HEK293 (cell line): ENCODE measurements around the gene NSL1.
A peak's percentile ranks its signal among the peaks of the same experiment; 100 is the strongest.

Experiments used
- CTCF ChIA-PET: fragments of 350-600 bp; formaldehyde crosslinking; extraction: SDS; loops from one replicate; lab custom pipeline; 2021; ENCODE audit warnings: antibody characterized with exemption; lab: Yijun Ruan, JAX
- POLR2A ChIA-PET: fragments of 300-600 bp; formaldehyde crosslinking; extraction: SDS; loops from one replicate; lab custom pipeline; 2020; ENCODE audit warnings: antibody characterized with exemption, inconsistent platforms; lab: Yijun Ruan, JAX
- H3K27ac ChIP-seq: fragments of 200-500 bp; sonication (Bioruptor generic); 2 replicates; pipeline ENCODE4 v1.5.1; 2014; ENCODE audit warnings: low read depth, low read length, control low read depth, inconsistent platforms; ENCODE audit errors: extremely low read depth
- H3K36me3 ChIP-seq, 2 experiments: fragments of 200-500 bp in 1 of 2; sonication (Bioruptor generic) in 1 of 2; 1 replicate in 1 of 2; 2 replicates in 1 of 2; pipeline ENCODE4 v1.5.1; 2014 to 2017; ENCODE audit warnings: inconsistent platforms in 2 of 2, low read length in 2 of 2; ENCODE audit not compliant: control insufficient read depth in 2 of 2, insufficient read depth in 1 of 2
- H3K4me1 ChIP-seq: fragments of 200-500 bp; sonication (Bioruptor generic); 2 replicates; pipeline ENCODE4 v1.5.1; 2014; ENCODE audit warnings: mild to moderate bottlenecking, low read length, inconsistent platforms; ENCODE audit not compliant: control insufficient read depth, insufficient read depth
- H3K4me3 ChIP-seq: 2 replicates; pipeline ENCODE4 v1.5.1; 2011; ENCODE audit warnings: low read depth, mild to moderate bottlenecking, control low read depth, low read length, moderate library complexity
- H3K9me3 ChIP-seq: fragments of 200-500 bp; sonication (Bioruptor generic); 2 replicates; pipeline ENCODE4 v1.5.1; 2014; ENCODE audit warnings: low read depth, low read length, inconsistent platforms; ENCODE audit not compliant: control insufficient read depth, insufficient read depth
- HOXD13 ChIP-seq: sonication (generic); formaldehyde crosslinking; IDR thresholded peaks from 2 replicates; pipeline ENCODE4 v1.8.0; 2022; ENCODE audit warnings: missing genetic modification reagents, borderline replicate concordance
- MZF1 ChIP-seq: fragments of 450-650 bp; formaldehyde crosslinking; IDR thresholded peaks from 2 replicates; pipeline ENCODE4 v1.5.1; 2017; ENCODE audit warnings: missing biosample characterization, missing genetic modification characterization, borderline replicate concordance
- SCRT1 ChIP-seq: fragments of 450-650 bp; formaldehyde crosslinking; IDR thresholded peaks from 2 replicates; pipeline ENCODE4 v1.5.1; 2016; ENCODE audit warnings: missing biosample characterization, missing genetic modification characterization, borderline replicate concordance
- SETDB1 ChIP-seq: IDR thresholded peaks from one replicate; pipeline ENCODE4 v1.6.1; 2017; ENCODE audit warnings: mild to moderate bottlenecking, low read length, moderate library complexity, mixed read lengths; ENCODE audit not compliant: insufficient read length
- ZFP37 ChIP-seq: fragments of 450-650 bp; formaldehyde crosslinking; IDR thresholded peaks from 2 replicates; pipeline ENCODE4 v1.5.1; 2016; ENCODE audit warnings: missing biosample characterization, missing genetic modification characterization
- ZNF133 ChIP-seq: fragments of 450-650 bp; formaldehyde crosslinking; IDR thresholded peaks from 2 replicates; pipeline ENCODE4 v1.5.1; 2016; ENCODE audit warnings: missing biosample characterization, missing genetic modification characterization
- ZNF24 ChIP-seq: fragments of 450-650 bp; formaldehyde crosslinking; IDR thresholded peaks from 2 replicates; pipeline ENCODE4 v1.5.1; 2016; ENCODE audit warnings: missing biosample characterization, missing genetic modification characterization
- ZNF521 ChIP-seq: fragments of 450-650 bp; formaldehyde crosslinking; IDR thresholded peaks from 2 replicates; pipeline ENCODE4 v1.5.1; 2017; ENCODE audit warnings: missing biosample characterization, mild to moderate bottlenecking, missing genetic modification characterization
- ZNF530 ChIP-seq: fragments of 450-650 bp; formaldehyde crosslinking; IDR thresholded peaks from 2 replicates; pipeline ENCODE4 v1.5.1; 2016; ENCODE audit warnings: low read depth, missing biosample characterization, missing genetic modification characterization
- ZNF560 ChIP-seq: fragments of 450-650 bp; formaldehyde crosslinking; IDR thresholded peaks from 2 replicates; pipeline ENCODE4 v1.5.1; 2017; ENCODE audit warnings: missing biosample characterization, missing genetic modification characterization, borderline replicate concordance
- ZNF621 ChIP-seq: fragments of 450-650 bp; formaldehyde crosslinking; IDR thresholded peaks from 2 replicates; pipeline ENCODE4 v1.5.1; 2017; ENCODE audit warnings: missing biosample characterization, missing genetic modification characterization
- ZSCAN30 ChIP-seq: fragments of 450-650 bp; IDR thresholded peaks from 2 replicates; pipeline ENCODE4 v1.5.1; 2018; ENCODE audit warnings: missing biosample characterization, mild to moderate bottlenecking, missing genetic modification characterization, moderate library complexity
- TF ChIP-seq, protein P1 (sequence below): fragments of 450-650 bp; formaldehyde crosslinking; conservative IDR thresholded peaks from 2 replicates; pipeline ENCODE4 v1.5.1; 2016; ENCODE audit warnings: low read depth, missing biosample characterization, missing genetic modification characterization
- TF ChIP-seq, protein P2 (sequence below): fragments of 450-650 bp; formaldehyde crosslinking; IDR thresholded peaks from 2 replicates; pipeline ENCODE4 v1.5.1; 2016; ENCODE audit warnings: missing biosample characterization, missing genetic modification characterization
- TF ChIP-seq, protein P3 (sequence below): fragments of 450-650 bp; formaldehyde crosslinking; IDR thresholded peaks from 2 replicates; pipeline ENCODE4 v1.5.1; 2017; ENCODE audit warnings: missing biosample characterization, missing genetic modification characterization

The NSL1 gene

DNA sequence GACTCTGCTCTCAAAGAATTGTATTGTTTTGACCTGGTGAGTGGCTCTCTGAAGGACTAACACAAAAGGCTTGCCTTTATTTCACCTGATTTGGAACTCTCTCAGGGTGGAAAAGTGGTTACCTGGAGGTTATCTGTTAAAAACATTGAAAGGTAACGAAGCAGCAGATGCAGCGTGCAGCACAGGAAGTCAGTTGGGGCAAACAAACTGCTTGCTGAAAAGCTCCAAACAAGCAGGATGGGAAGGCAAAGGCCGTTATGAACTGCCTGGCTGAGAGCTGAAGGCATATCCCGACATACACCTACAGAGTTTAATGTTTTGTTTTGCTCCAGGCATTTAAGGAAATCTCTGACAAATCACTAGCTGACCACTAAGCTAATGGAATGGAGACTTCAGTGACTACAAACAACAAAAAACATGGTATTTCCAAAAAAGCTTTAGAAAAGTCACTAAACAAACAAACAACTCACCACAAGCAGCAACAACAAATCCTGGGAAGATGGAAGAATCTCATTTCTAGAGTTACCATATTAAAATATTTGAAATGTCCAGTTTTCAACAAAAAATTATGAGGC, 47.6 kb downstream of the NSL1 start (continued):
- TF ChIP-seq, protein P1, sequence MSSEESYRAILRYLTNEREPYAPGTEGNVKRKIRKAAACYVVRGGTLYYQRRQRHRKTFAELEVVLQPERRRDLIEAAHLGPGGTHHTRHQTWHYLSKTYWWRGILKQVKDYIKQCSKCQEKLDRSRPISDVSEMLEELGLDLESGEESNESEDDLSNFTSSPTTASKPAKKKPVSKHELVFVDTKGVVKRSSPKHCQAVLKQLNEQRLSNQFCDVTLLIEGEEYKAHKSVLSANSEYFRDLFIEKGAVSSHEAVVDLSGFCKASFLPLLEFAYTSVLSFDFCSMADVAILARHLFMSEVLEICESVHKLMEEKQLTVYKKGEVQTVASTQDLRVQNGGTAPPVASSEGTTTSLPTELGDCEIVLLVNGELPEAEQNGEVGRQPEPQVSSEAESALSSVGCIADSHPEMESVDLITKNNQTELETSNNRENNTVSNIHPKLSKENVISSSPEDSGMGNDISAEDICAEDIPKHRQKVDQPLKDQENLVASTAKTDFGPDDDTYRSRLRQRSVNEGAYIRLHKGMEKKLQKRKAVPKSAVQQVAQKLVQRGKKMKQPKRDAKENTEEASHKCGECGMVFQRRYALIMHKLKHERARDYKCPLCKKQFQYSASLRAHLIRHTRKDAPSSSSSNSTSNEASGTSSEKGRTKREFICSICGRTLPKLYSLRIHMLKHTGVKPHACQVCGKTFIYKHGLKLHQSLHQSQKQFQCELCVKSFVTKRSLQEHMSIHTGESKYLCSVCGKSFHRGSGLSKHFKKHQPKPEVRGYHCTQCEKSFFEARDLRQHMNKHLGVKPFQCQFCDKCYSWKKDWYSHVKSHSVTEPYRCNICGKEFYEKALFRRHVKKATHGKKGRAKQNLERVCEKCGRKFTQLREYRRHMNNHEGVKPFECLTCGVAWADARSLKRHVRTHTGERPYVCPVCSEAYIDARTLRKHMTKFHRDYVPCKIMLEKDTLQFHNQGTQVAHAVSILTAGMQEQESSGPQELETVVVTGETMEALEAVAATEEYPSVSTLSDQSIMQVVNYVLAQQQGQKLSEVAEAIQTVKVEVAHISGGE (tag by site-specific recombination): no peak
- TF ChIP-seq SETDB1 (no peak), MZF1 (tag by site-specific recombination) (no peak)

DNA sequence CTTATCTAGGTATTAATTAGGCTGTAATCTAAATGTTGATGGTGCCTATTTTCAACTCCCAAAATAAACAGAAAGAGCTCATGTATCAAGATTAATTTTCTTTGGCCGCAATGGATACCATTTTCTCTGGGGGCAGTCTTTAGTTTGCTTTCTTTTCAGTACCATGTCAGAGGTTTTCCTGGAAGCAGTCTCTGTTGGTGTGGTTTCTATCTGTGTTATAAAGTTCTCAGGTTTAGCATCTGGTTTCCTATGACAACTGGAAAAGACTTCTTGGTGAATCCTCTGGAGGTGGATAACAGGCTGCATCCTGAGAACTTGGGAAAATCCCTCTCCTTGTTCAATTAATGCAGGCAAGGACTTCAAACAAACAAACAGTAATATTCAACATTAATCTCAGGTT, 53.2 kb downstream of the NSL1 start:
- no peaks in the 10 kb centered on the region for H3K4me1 ChIP-seq
- no peak overlapping the region for H3K4me3 ChIP-seq
- H3K9me3 ChIP-seq: no peaks in the 10 kb centered on the region
- ChIA-PET CTCF (interaction anchor here (0.7 to 7.6 kb wide), 5 partner anchors 11 to 172 kb away, joined by 3 to 73 read pairs (median 3); no protein-coding TSS in a partner anchor), POLR2A (no interaction called here)
- H3K27ac ChIP-seq: no peak overlapping the region
- TF ChIP-seq HOXD13 (CRISPR knock-in tag) (no peak), ZFP37 (tag by site-specific recombination) (no peak), ZSCAN30 (tag by site-specific recombination) (no peak), ZNF530 (tag by site-specific recombination) (no peak), ZNF621 (tag by site-specific recombination) (no peak), ZNF521 (tag by site-specific recombination) (no peak), SETDB1 (no peak), ZNF133 (tag by site-specific recombination) (no peak), ZNF24 (tag by site-specific recombination) (no peak), ZNF560 (tag by site-specific recombination) (no peak), SCRT1 (tag by site-specific recombination) (no peak)
- TF ChIP-seq, protein P2, sequence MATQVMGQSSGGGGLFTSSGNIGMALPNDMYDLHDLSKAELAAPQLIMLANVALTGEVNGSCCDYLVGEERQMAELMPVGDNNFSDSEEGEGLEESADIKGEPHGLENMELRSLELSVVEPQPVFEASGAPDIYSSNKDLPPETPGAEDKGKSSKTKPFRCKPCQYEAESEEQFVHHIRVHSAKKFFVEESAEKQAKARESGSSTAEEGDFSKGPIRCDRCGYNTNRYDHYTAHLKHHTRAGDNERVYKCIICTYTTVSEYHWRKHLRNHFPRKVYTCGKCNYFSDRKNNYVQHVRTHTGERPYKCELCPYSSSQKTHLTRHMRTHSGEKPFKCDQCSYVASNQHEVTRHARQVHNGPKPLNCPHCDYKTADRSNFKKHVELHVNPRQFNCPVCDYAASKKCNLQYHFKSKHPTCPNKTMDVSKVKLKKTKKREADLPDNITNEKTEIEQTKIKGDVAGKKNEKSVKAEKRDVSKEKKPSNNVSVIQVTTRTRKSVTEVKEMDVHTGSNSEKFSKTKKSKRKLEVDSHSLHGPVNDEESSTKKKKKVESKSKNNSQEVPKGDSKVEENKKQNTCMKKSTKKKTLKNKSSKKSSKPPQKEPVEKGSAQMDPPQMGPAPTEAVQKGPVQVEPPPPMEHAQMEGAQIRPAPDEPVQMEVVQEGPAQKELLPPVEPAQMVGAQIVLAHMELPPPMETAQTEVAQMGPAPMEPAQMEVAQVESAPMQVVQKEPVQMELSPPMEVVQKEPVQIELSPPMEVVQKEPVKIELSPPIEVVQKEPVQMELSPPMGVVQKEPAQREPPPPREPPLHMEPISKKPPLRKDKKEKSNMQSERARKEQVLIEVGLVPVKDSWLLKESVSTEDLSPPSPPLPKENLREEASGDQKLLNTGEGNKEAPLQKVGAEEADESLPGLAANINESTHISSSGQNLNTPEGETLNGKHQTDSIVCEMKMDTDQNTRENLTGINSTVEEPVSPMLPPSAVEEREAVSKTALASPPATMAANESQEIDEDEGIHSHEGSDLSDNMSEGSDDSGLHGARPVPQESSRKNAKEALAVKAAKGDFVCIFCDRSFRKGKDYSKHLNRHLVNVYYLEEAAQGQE: peak; percentile 61
- TF ChIP-seq, protein P3, sequence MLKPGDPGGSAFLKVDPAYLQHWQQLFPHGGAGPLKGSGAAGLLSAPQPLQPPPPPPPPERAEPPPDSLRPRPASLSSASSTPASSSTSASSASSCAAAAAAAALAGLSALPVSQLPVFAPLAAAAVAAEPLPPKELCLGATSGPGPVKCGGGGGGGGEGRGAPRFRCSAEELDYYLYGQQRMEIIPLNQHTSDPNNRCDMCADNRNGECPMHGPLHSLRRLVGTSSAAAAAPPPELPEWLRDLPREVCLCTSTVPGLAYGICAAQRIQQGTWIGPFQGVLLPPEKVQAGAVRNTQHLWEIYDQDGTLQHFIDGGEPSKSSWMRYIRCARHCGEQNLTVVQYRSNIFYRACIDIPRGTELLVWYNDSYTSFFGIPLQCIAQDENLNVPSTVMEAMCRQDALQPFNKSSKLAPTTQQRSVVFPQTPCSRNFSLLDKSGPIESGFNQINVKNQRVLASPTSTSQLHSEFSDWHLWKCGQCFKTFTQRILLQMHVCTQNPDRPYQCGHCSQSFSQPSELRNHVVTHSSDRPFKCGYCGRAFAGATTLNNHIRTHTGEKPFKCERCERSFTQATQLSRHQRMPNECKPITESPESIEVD (tag by site-specific recombination): 0 out of 2 replicates have a peak, but pooled peaks have one; percentile 9
- H3K36me3 ChIP-seq: peaks cover 0 to 9% of the 10 kb centered on the region in 2 experiments; a peak in 1 of 3 replicates
